ENCODE results near the gene RNF8.
"Not testable (repeated sequence)": the region's sequence is repeated elsewhere in the genome, so short reads cannot be mapped to it uniquely, and the experiment has no call there.

The RNF8 gene

GRCh38 chr6:37382994-37383765, 29.4 kb downstream of the RNF8 start:
- DNase-seq (ENCODE audit: low spot score), result no peak
- no peak overlapping the region for H3K4me3 Mint-ChIP-seq
- peaks cover 26% of the 10 kb centered on the region for H3K36me3 Mint-ChIP-seq (ENCODE audit: low read depth)
- no peaks in the 10 kb centered on the region for H3K27me3 Mint-ChIP-seq (ENCODE audit: low read depth)
- no peaks in the 10 kb centered on the region for H3K4me1 Mint-ChIP-seq (ENCODE audit: low read depth)
- H3K27ac Mint-ChIP-seq, result no peak overlapping the region
- H3K9me3 Mint-ChIP-seq, result no peaks in the 10 kb centered on the region

- no peak overlapping the region for H3K4me3 Mint-ChIP-seq
- no peaks in the 10 kb centered on the region for H3K27me3 Mint-ChIP-seq (ENCODE audit: low read depth)
- H3K36me3 Mint-ChIP-seq (ENCODE audit: low read depth), result peaks cover 9% of the 10 kb centered on the region
- no peak overlapping the region for H3K27ac Mint-ChIP-seq
- DNase-seq (ENCODE audit: low spot score), result no peak
- H3K9me3 Mint-ChIP-seq, result no peaks in the 10 kb centered on the region
- peaks cover 5% of the 10 kb centered on the region for H3K4me1 Mint-ChIP-seq (ENCODE audit: low read depth)
Measured at GRCh38 chr6:37388578-37388977, 34.8 kb downstream of the RNF8 start.

- Mint-ChIP-seq H3K9me3 (no peaks in the 10 kb centered on the region), H3K27me3 (ENCODE audit: low read depth) (no peaks in the 10 kb centered on the region), H3K4me3 (no peak overlapping the region), H3K4me1 (ENCODE audit: low read depth) (peaks cover 5% of the 10 kb centered on the region), H3K27ac (no peak overlapping the region), H3K36me3 (ENCODE audit: low read depth) (peaks cover 11% of the 10 kb centered on the region)
- no peak for DNase-seq (ENCODE audit: low spot score)
Measured at GRCh38 chr6:37389857-37390256, 36.1 kb downstream of the RNF8 start.

- no peak for DNase-seq (ENCODE audit: low spot score)
- Mint-ChIP-seq H3K27ac (peak overlapping the region; percentile 40), H3K27me3 (ENCODE audit: low read depth) (no peaks in the 10 kb centered on the region), H3K4me1 (ENCODE audit: low read depth) (peaks cover 5% of the 10 kb centered on the region), H3K4me3 (no peak overlapping the region), H3K36me3 (ENCODE audit: low read depth) (peaks cover 7% of the 10 kb centered on the region), H3K9me3 (no peaks in the 10 kb centered on the region)
Measured at GRCh38 chr6:37391120-37391519, 37.3 kb downstream of the RNF8 start.

- H3K9me3 Mint-ChIP-seq, result no peaks in the 10 kb centered on the region
- peaks cover 5% of the 10 kb centered on the region for H3K36me3 Mint-ChIP-seq (ENCODE audit: low read depth)
- peaks cover 5% of the 10 kb centered on the region for H3K4me1 Mint-ChIP-seq (ENCODE audit: low read depth)
- no peak overlapping the region for H3K27ac Mint-ChIP-seq
- no peaks in the 10 kb centered on the region for H3K27me3 Mint-ChIP-seq (ENCODE audit: low read depth)
- DNase-seq (ENCODE audit: low spot score), result no peak
- no peak overlapping the region for H3K4me3 Mint-ChIP-seq
Measured at GRCh38 chr6:37392821-37393220, 39.0 kb downstream of the RNF8 start.

GRCh38 chr6:37393381-37393929, 39.7 kb downstream of the RNF8 start:
- Mint-ChIP-seq H3K27ac (no peak overlapping the region), H3K9me3 (no peaks in the 10 kb centered on the region), H3K36me3 (ENCODE audit: low read depth) (peaks cover 5% of the 10 kb centered on the region), H3K4me1 (ENCODE audit: low read depth) (peaks cover 5% of the 10 kb centered on the region), H3K27me3 (ENCODE audit: low read depth) (peaks cover 2% of the 10 kb centered on the region), H3K4me3 (no peak overlapping the region)
- no peak for DNase-seq (ENCODE audit: low spot score)

- no peaks in the 10 kb centered on the region for H3K9me3 Mint-ChIP-seq
- H3K27ac Mint-ChIP-seq, result no peak overlapping the region
- peaks cover 2% of the 10 kb centered on the region for H3K36me3 Mint-ChIP-seq (ENCODE audit: low read depth)
- H3K4me3 Mint-ChIP-seq, result no peak overlapping the region
- no peak for DNase-seq (ENCODE audit: low spot score)
- H3K4me1 Mint-ChIP-seq (ENCODE audit: low read depth), result no peaks in the 10 kb centered on the region
- peaks cover 9% of the 10 kb centered on the region for H3K27me3 Mint-ChIP-seq (ENCODE audit: low read depth)
Measured at GRCh38 chr6:37396571-37397180, 42.9 kb downstream of the RNF8 start.

GRCh38 chr6:37399131-37399530, 45.3 kb downstream of the RNF8 start:
- Mint-ChIP-seq H3K27ac (no peak overlapping the region), H3K4me1 (ENCODE audit: low read depth) (no peaks in the 10 kb centered on the region), H3K36me3 (ENCODE audit: low read depth) (no peaks in the 10 kb centered on the region), H3K9me3 (no peaks in the 10 kb centered on the region), H3K27me3 (ENCODE audit: low read depth) (peaks cover 15% of the 10 kb centered on the region), H3K4me3 (no peak overlapping the region)
- DNase-seq (ENCODE audit: low spot score), result no peak

- DNase-seq (ENCODE audit: low spot score), result no peak
Measured at GRCh38 chr6:37399795-37400490, 46.2 kb downstream of the RNF8 start.

GRCh38 chr6:37401658-37402057, 47.9 kb downstream of the RNF8 start:
- not testable (repeated sequence) for H3K27ac Mint-ChIP-seq; H3K9me3 Mint-ChIP-seq; H3K4me3 Mint-ChIP-seq; H3K4me1 Mint-ChIP-seq (ENCODE audit: low read depth); DNase-seq (ENCODE audit: low spot score); H3K36me3 Mint-ChIP-seq (ENCODE audit: low read depth)
- H3K27me3 Mint-ChIP-seq (ENCODE audit: low read depth), result peaks cover 17% of the 10 kb centered on the region

More at GRCh38 chr6:37399795-37400490, 46.2 kb downstream of the RNF8 start:
- H3K4me1 Mint-ChIP-seq (ENCODE audit: low read depth), result no peaks in the 10 kb centered on the region
- H3K27ac Mint-ChIP-seq, result no peak overlapping the region
- H3K36me3 Mint-ChIP-seq (ENCODE audit: low read depth), result no peaks in the 10 kb centered on the region
- H3K4me3 Mint-ChIP-seq, result no peak overlapping the region
- peaks cover 15% of the 10 kb centered on the region for H3K27me3 Mint-ChIP-seq (ENCODE audit: low read depth)
- H3K9me3 Mint-ChIP-seq, result no peaks in the 10 kb centered on the region

GRCh38 chr6:37406726-37407341, 53.1 kb downstream of the RNF8 start:
- Mint-ChIP-seq H3K4me3 (no peak overlapping the region), H3K27me3 (ENCODE audit: low read depth) (peaks cover 32% of the 10 kb centered on the region)

GRCh38 chr6:37407948-37408347, 54.2 kb downstream of the RNF8 start:
- no peak overlapping the region for H3K27ac Mint-ChIP-seq
- H3K9me3 Mint-ChIP-seq, result no peaks in the 10 kb centered on the region
- no peak for DNase-seq (ENCODE audit: low spot score)
- no peaks in the 10 kb centered on the region for H3K4me1 Mint-ChIP-seq (ENCODE audit: low read depth)
- H3K4me3 Mint-ChIP-seq, result no peak overlapping the region
- no peaks in the 10 kb centered on the region for H3K36me3 Mint-ChIP-seq (ENCODE audit: low read depth)
- peaks cover 37% of the 10 kb centered on the region for H3K27me3 Mint-ChIP-seq (ENCODE audit: low read depth)

More at GRCh38 chr6:37406726-37407341, 53.1 kb downstream of the RNF8 start:
- Mint-ChIP-seq H3K36me3 (ENCODE audit: low read depth) (no peaks in the 10 kb centered on the region), H3K4me1 (ENCODE audit: low read depth) (no peaks in the 10 kb centered on the region), H3K9me3 (no peaks in the 10 kb centered on the region), H3K27ac (no peak overlapping the region)
- DNase-seq (ENCODE audit: low spot score), result no peak

- Mint-ChIP-seq H3K36me3 (ENCODE audit: low read depth) (no peaks in the 10 kb centered on the region), H3K9me3 (no peaks in the 10 kb centered on the region), H3K27ac (no peak overlapping the region), H3K4me1 (ENCODE audit: low read depth) (no peaks in the 10 kb centered on the region), H3K4me3 (no peak overlapping the region), H3K27me3 (ENCODE audit: low read depth) (peaks cover 32% of the 10 kb centered on the region)
- no peak for DNase-seq (ENCODE audit: low spot score)
Measured at GRCh38 chr6:37409501-37409900, 55.7 kb downstream of the RNF8 start.

- DNase-seq (ENCODE audit: low spot score), result no peak
- no peaks in the 10 kb centered on the region for H3K4me1 Mint-ChIP-seq (ENCODE audit: low read depth)
- H3K36me3 Mint-ChIP-seq (ENCODE audit: low read depth), result no peaks in the 10 kb centered on the region
- H3K27ac Mint-ChIP-seq, result no peak overlapping the region
- H3K9me3 Mint-ChIP-seq, result no peaks in the 10 kb centered on the region
- peaks cover 9% of the 10 kb centered on the region for H3K27me3 Mint-ChIP-seq (ENCODE audit: low read depth)
- no peak overlapping the region for H3K4me3 Mint-ChIP-seq
Measured at GRCh38 chr6:37417393-37417792, 63.6 kb downstream of the RNF8 start.
